ENCODE results near the gene ATIC. TPM values are rescaled to one million over a fixed set of nuclear protein-coding genes. Genes with fewer than 3 reads are reported as not detected.

ATIC gene
- total RNA-seq, 1 donor from 2014 or later, result 322 TPM

GRCh38 chr2:215397632-215398341, 85.9 kb downstream of the ATIC start:
- peaks cover 15% of the 10 kb centered on the region for H3K27me3 Mint-ChIP-seq
- DNase-seq, result no peak
- no peaks in the 10 kb centered on the region for H3K4me1 Mint-ChIP-seq
- no peaks in the 10 kb centered on the region for H3K9me3 Mint-ChIP-seq
- intact Hi-C loops (cut with micrococcal nuclease), result no loop called here
- H3K27ac Mint-ChIP-seq, result no peak overlapping the region
- no peak overlapping the region for H3K4me3 Mint-ChIP-seq
- no peaks in the 10 kb centered on the region for H3K36me3 Mint-ChIP-seq (ENCODE audit: low read depth)

GRCh38 chr2:215399067-215399716, 87.3 kb downstream of the ATIC start:
- intact Hi-C loops (cut with micrococcal nuclease), result no loop called here
- H3K36me3 Mint-ChIP-seq (ENCODE audit: low read depth), result no peaks in the 10 kb centered on the region

More at GRCh38 chr2:215399067-215399716, 87.3 kb downstream of the ATIC start:
- Mint-ChIP-seq H3K27ac (no peak overlapping the region), H3K27me3 (peaks cover 16% of the 10 kb centered on the region), H3K4me3 (no peak overlapping the region), H3K9me3 (no peaks in the 10 kb centered on the region), H3K4me1 (no peaks in the 10 kb centered on the region)
- no peak for DNase-seq

Other genes with a start within 250 kb of the ATIC start
- gene ABCA12, start 173.4 kb upstream of the ATIC start, total RNA-seq, result not detected in 2 replicates
- 1.0 and 1.6 TPM in 2 replicates for gene FN1, start 124.0 kb downstream of the ATIC start, total RNA-seq